Uterus (tissue), 2 donors: ENCODE results near the gene TMPRSS3.

Experiments used
- CTCF ChIP-seq, 4 experiments: fragments of 200-600 bp in 2 of 4; fragments of 450-650 bp in 2 of 4; sonication (generic) in 2 of 4; IDR thresholded peaks; one replicate each; pipeline ENCODE4 v1.5.1; 2016 to 2019; ENCODE audit warnings: antibody characterized with exemption in 4 of 4, mild to moderate bottlenecking in 2 of 4, moderate library complexity in 1 of 4
- POLR2A ChIP-seq, 2 donors: fragments of 450-650 bp; IDR thresholded peaks; one replicate each; pipeline ENCODE4 v1.6.1; 2016; ENCODE audit warnings: antibody characterized with exemption in 2 of 2, mild to moderate bottlenecking in 1 of 2, moderate library complexity in 1 of 2

DNA sequence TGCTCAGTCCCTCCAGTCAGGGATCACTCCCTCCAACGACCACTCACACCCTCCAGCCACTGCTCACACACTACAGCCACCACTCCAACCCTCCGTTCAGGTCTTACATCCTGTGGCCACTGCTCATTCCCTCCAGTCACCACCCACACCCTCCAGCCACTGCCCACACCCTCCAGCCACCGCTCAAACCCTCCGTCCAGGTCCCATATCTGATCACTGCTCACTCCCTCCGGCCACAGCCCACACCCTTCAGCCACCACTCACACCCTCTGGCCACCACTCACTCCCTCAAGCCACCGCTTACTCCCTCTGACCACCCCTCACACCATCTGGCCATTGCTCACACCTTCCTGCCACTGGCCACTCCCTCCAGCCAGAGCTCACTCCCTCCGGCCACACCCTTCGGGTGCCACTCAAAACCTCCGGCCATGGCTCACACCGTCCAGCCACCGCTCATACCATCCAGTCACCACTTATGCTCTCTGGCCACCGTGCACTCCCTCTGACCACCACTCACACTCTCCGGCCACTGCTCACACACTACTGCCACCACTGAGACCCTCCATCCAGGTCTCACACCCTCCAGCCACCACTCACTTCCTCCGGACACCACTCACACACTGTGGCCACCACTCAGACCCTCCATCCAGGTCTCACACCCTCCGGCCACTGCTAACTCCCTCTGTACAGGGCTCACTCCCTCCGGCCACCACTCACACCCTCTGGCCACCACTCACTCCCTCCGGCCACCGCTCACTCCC is 24.8 kb downstream of the TMPRSS3 start:
- TF ChIP-seq CTCF (IDR thresholded peaks at IDR 0.05) (no peak), POLR2A (IDR thresholded peaks at IDR 0.05) (no peak)
